Measurements from ENCODE around the gene ERG. TPM values are rescaled to one million over a fixed set of nuclear protein-coding genes. Genes with fewer than 3 reads are reported as not detected.

The ERG gene
- total RNA-seq, 3 donors from 2014 or later (not counting 1 experiment from before 2014, with no cell fraction given), result 0.36 to 0.58 TPM; not detected in 1

DNA sequence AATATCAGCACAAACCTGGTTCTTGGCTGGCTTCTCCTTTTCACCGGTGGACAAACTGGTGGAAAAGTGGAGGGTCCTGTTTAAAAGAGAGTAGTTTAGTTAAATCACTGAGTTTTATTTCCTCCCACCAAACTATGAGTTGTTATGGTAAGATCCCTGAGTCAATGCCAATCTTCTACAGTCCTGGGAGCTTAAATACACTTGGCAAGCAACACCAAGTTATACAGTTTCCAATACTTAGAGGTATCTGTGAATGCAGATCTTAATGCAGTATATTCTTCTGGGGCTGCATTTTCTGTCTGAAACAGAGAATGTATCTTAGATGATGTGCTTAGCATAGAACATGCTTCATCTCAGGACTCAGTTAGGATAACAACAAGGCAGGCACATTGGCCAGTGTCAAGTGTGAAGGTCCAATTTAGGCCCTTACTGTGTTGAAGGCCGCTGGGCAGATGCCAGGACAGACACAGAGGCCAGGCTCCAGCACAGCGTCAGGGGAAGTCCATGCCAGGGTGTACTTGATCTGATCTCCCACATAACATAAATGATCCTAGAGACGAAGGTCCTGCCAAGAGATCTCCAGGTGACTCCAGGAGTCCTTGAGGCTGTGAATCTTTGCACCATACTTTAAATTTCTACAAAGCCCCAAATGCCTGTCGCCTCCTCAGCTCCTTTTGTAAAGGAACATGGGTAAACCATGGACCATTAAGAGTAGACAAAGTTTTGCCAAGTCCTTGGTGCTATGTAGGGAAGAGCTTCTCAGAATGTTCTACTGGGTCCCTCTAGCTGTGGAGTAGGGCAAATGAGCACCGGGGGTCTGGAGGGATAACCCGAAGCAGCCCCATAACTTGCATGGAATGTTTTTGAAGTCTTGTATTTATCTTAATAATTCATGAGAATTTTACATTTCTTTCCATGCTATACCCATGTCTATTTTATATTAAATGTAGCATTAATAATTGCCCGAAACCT is 164.7 kb downstream of the ERG start:
- no peak overlapping the region for H3K4me3 ChIP-seq (ENCODE audit: low read length)
- TF ChIP-seq, protein P1, sequence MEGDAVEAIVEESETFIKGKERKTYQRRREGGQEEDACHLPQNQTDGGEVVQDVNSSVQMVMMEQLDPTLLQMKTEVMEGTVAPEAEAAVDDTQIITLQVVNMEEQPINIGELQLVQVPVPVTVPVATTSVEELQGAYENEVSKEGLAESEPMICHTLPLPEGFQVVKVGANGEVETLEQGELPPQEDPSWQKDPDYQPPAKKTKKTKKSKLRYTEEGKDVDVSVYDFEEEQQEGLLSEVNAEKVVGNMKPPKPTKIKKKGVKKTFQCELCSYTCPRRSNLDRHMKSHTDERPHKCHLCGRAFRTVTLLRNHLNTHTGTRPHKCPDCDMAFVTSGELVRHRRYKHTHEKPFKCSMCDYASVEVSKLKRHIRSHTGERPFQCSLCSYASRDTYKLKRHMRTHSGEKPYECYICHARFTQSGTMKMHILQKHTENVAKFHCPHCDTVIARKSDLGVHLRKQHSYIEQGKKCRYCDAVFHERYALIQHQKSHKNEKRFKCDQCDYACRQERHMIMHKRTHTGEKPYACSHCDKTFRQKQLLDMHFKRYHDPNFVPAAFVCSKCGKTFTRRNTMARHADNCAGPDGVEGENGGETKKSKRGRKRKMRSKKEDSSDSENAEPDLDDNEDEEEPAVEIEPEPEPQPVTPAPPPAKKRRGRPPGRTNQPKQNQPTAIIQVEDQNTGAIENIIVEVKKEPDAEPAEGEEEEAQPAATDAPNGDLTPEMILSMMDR (IDR thresholded peaks at IDR 0.05), result no peak
- WGBS (ENCODE audit: insufficient coverage), result 83% methylated on average over 6 of the region's 8 CpGs
- H3K9me3 ChIP-seq (ENCODE audit: control insufficient read depth, insufficient read depth, low read length), result no peaks in the 10 kb centered on the region
- no peak overlapping the region for H3K27ac Mint-ChIP-seq
- no peaks in the 10 kb centered on the region for H3K27me3 ChIP-seq (ENCODE audit: control insufficient read depth, insufficient read depth, low read length)
- H3K4me1 ChIP-seq (ENCODE audit: control insufficient read depth, insufficient read depth, low read length), result no peaks in the 10 kb centered on the region
- no peaks in the 10 kb centered on the region for H3K36me3 Mint-ChIP-seq
- no peaks in the 10 kb centered on the region for H3K36me3 ChIP-seq (ENCODE audit: control insufficient read depth, insufficient read depth, low read length)
- intact Hi-C loops (cut with micrococcal nuclease), result no loop called here
- H3K9me3 Mint-ChIP-seq, result no peaks in the 10 kb centered on the region
- ATAC-seq (no peak), DNase-seq (no peak)
- no peak overlapping the region for H3K27ac ChIP-seq (ENCODE audit: low read length)
- no peak overlapping the region for H3K4me3 Mint-ChIP-seq
- no peaks in the 10 kb centered on the region for H3K4me1 Mint-ChIP-seq
- peaks cover 6 to 7% of the 10 kb centered on the region in 2 donors for H3K27me3 Mint-ChIP-seq (ENCODE audit: low read depth in 2 of 2)

DNA sequence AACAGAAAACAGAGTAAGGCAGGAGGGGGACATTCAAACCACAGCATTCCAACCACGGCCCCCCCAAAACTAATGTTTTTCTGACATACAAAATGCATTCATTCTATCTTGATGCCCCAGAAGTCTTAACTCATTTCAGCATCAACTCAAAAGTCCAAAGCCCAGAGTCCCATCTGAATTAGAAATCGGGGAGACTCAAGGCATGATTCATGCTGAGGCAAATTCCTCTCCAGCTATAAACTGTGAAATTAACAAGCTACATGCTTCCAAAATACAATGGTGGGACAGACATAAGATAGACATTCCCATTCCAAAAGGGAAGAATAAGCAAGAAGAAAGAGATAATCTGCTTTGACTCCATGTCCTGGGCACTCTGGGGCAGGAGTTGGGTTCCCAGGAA is 167.6 kb downstream of the ERG start:
- H3K27ac Mint-ChIP-seq, result no peak overlapping the region
- Histone ChIP-seq H3K27ac (ENCODE audit: low read length) (no peak overlapping the region), H3K9me3 (ENCODE audit: control insufficient read depth, insufficient read depth, low read length) (no peaks in the 10 kb centered on the region), H3K27me3 (ENCODE audit: control insufficient read depth, insufficient read depth, low read length) (no peaks in the 10 kb centered on the region), H3K4me1 (ENCODE audit: control insufficient read depth, insufficient read depth, low read length) (no peaks in the 10 kb centered on the region), H3K36me3 (ENCODE audit: control insufficient read depth, insufficient read depth, low read length) (no peaks in the 10 kb centered on the region), H3K4me3 (ENCODE audit: low read length) (no peak overlapping the region)
- no peaks in the 10 kb centered on the region for H3K9me3 Mint-ChIP-seq
- TF ChIP-seq, protein P1 (IDR thresholded peaks at IDR 0.05), result no peak
- H3K27me3 Mint-ChIP-seq (ENCODE audit: low read depth in 2 of 2), result peaks cover 7 to 12% of the 10 kb centered on the region in 2 donors
- no peaks in the 10 kb centered on the region for H3K36me3 Mint-ChIP-seq
- no peak for ATAC-seq
- intact Hi-C loops (cut with micrococcal nuclease), result no loop called here
- H3K4me3 Mint-ChIP-seq, result no peak overlapping the region
- WGBS (ENCODE audit: insufficient coverage), result 90% methylated on average over 2 of the region's 2 CpGs
- H3K4me1 Mint-ChIP-seq, result no peaks in the 10 kb centered on the region
- DNase-seq, result no peak

Other genes with a start within 250 kb of the ERG start
- gene KCNJ15, start 241.5 kb downstream of the ERG start, total RNA-seq, result 1 to 10 TPM in 1 of 3 donors, not detected in 2; 1.9 TPM

Data from natural killer cell (primary cell).